ENCODE data around the gene MPDZ.

DNA sequence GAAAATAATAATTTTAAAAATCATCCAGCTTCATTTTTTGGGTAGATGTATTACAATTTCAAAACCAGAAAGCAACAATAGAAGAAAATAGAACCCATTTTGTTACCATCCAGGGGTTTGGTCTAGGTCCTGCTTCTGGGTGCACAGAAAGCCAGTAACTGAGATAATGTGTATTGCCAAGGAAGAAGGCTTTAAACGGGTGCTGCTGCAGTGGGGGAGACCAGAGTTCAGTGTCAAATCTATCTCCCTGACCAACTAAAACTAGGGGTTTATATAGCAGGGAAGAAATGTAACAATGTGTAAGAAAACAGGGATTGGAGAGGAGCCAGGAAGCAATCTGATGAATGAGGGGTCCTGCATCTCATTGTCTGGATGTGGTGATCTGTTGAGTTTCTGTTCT is 17.5 kb upstream of the MPDZ start:
- TF ChIP-seq, protein P1, sequence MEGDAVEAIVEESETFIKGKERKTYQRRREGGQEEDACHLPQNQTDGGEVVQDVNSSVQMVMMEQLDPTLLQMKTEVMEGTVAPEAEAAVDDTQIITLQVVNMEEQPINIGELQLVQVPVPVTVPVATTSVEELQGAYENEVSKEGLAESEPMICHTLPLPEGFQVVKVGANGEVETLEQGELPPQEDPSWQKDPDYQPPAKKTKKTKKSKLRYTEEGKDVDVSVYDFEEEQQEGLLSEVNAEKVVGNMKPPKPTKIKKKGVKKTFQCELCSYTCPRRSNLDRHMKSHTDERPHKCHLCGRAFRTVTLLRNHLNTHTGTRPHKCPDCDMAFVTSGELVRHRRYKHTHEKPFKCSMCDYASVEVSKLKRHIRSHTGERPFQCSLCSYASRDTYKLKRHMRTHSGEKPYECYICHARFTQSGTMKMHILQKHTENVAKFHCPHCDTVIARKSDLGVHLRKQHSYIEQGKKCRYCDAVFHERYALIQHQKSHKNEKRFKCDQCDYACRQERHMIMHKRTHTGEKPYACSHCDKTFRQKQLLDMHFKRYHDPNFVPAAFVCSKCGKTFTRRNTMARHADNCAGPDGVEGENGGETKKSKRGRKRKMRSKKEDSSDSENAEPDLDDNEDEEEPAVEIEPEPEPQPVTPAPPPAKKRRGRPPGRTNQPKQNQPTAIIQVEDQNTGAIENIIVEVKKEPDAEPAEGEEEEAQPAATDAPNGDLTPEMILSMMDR (IDR thresholded peaks at IDR 0.05) = no peak
- TF ChIP-seq SIN3A (IDR thresholded peaks at IDR 0.05; ENCODE audit: borderline replicate concordance, insufficient read depth, low read depth, low read length) = no peak
- no peak for TF ChIP-seq TCF7L2 (IDR thresholded peaks at IDR 0.05; ENCODE audit: low read depth, low read length)
- TF ChIP-seq POLR2AphosphoS5 (IDR thresholded peaks at IDR 0.05; ENCODE audit: low read depth, low read length) = no peak
